Ectodermal cell (in vitro differentiated cells): ENCODE measurements around the gene DCDC2.
"Not testable (repeated sequence)": the region's sequence is repeated elsewhere in the genome, so short reads cannot be mapped to it uniquely, and the experiment has no call there.

Source experiments
- H3K27ac ChIP-seq: 2 replicates; pipeline ENCODE4 v1.7.0; 2013; ENCODE audit warnings: mild to moderate bottlenecking, low read depth, low read length; ENCODE audit not compliant: insufficient read depth, poor library complexity, severe bottlenecking
- H3K27me3 ChIP-seq: 2 replicates; pipeline ENCODE4 v1.7.0; 2013; ENCODE audit warnings: mild to moderate bottlenecking, low read length; ENCODE audit not compliant: insufficient read depth, control insufficient read depth, poor library complexity, severe bottlenecking
- H3K36me3 ChIP-seq: one replicate; pipeline ENCODE4 v1.7.0; 2013; ENCODE audit warnings: low read length; ENCODE audit not compliant: control insufficient read depth, insufficient read depth
- H3K4me1 ChIP-seq: one replicate; pipeline ENCODE4 v1.7.0; 2013; ENCODE audit warnings: low read length; ENCODE audit not compliant: control insufficient read depth, insufficient read depth
- H3K4me3 ChIP-seq: 2 replicates; pipeline ENCODE4 v1.7.0; 2013; ENCODE audit warnings: low read depth, low read length, control low read depth; ENCODE audit not compliant: insufficient read depth
- H3K9me3 ChIP-seq: 2 replicates; pipeline ENCODE4 v1.7.0; 2013; ENCODE audit warnings: mild to moderate bottlenecking, low read length, moderate library complexity; ENCODE audit not compliant: control insufficient read depth
- WGBS, 2 experiments: methylation state at CpG; one replicate each; pipeline ENCODE4 v1.1.7; 2013; ENCODE audit warnings: missing lambda C conversion rate in 2 of 2; 5-methylcytosine and 5-hydroxymethylcytosine counted together

The DCDC2 gene

GRCh38 chr6:24325978-24326377 lies 31.9 kb downstream of the DCDC2 start:
- H3K36me3 ChIP-seq: no peaks in the 10 kb centered on the region
- no peaks in the 10 kb centered on the region for H3K27me3 ChIP-seq
- no peaks in the 10 kb centered on the region for H3K9me3 ChIP-seq
- H3K27ac ChIP-seq: no peak overlapping the region
- 100% methylated on average over 1 of the region's 1 CpG; no CpG with 5 or more reads in 1 of the 2 experiments for WGBS, 2 experiments
- H3K4me3 ChIP-seq: no peak overlapping the region
- H3K4me1 ChIP-seq: no peaks in the 10 kb centered on the region

- H3K27ac ChIP-seq: no peak overlapping the region
- no peaks in the 10 kb centered on the region for H3K9me3 ChIP-seq
- H3K4me1 ChIP-seq: no peaks in the 10 kb centered on the region
- H3K4me3 ChIP-seq: no peak overlapping the region
- no peaks in the 10 kb centered on the region for H3K27me3 ChIP-seq
- no peaks in the 10 kb centered on the region for H3K36me3 ChIP-seq
- WGBS, 2 experiments: 87% methylated on average over 1 of the region's 1 CpG; no CpG with 5 or more reads in 1 of the 2 experiments
Measured at GRCh38 chr6:24324617-24325016, 33.2 kb downstream of the DCDC2 start.

GRCh38 chr6:24323632-24324337 lies 34.1 kb downstream of the DCDC2 start:
- Histone ChIP-seq H3K27ac (no peak overlapping the region), H3K4me1 (no peaks in the 10 kb centered on the region), H3K36me3 (no peaks in the 10 kb centered on the region), H3K4me3 (no peak overlapping the region), H3K9me3 (no peaks in the 10 kb centered on the region), H3K27me3 (no peaks in the 10 kb centered on the region)
- WGBS, 2 experiments: 13 to 35% methylated on average over 1 of the region's 1 CpG

GRCh38 chr6:24322924-24323323 lies 34.9 kb downstream of the DCDC2 start:
- 88 to 94% methylated on average over 3 of the region's 3 CpGs for WGBS, 2 experiments
- Histone ChIP-seq H3K36me3 (no peaks in the 10 kb centered on the region), H3K4me1 (no peaks in the 10 kb centered on the region), H3K4me3 (no peak overlapping the region), H3K9me3 (no peaks in the 10 kb centered on the region), H3K27ac (no peak overlapping the region), H3K27me3 (no peaks in the 10 kb centered on the region)

GRCh38 chr6:24322446-24322845 lies 35.4 kb downstream of the DCDC2 start:
- H3K9me3 ChIP-seq, H3K27me3 ChIP-seq, H3K27ac ChIP-seq, H3K4me1 ChIP-seq, H3K4me3 ChIP-seq, H3K36me3 ChIP-seq: not testable (repeated sequence)
- WGBS, 2 experiments: 85 to 91% methylated on average over 2 to 3 of the region's 3 CpGs

- WGBS, 2 experiments: 26 to 51% methylated on average over 2 to 4 of the region's 5 CpGs
- no peaks in the 10 kb centered on the region for H3K4me1 ChIP-seq
- H3K27me3 ChIP-seq: no peaks in the 10 kb centered on the region
- no peak overlapping the region for H3K4me3 ChIP-seq
- no peak overlapping the region for H3K27ac ChIP-seq
- no peaks in the 10 kb centered on the region for H3K9me3 ChIP-seq
- H3K36me3 ChIP-seq: no peaks in the 10 kb centered on the region
Measured at GRCh38 chr6:24321538-24322162, 36.2 kb downstream of the DCDC2 start.

- Histone ChIP-seq H3K27ac (no peak overlapping the region), H3K9me3 (no peaks in the 10 kb centered on the region), H3K4me3 (no peak overlapping the region), H3K4me1 (peaks cover 6% of the 10 kb centered on the region), H3K36me3 (no peaks in the 10 kb centered on the region), H3K27me3 (no peaks in the 10 kb centered on the region)
- 73 to 78% methylated on average over 6 of the region's 6 CpGs for WGBS, 2 experiments
Measured at GRCh38 chr6:24313251-24314141, 44.4 kb downstream of the DCDC2 start.

- not testable (repeated sequence) for H3K27me3 ChIP-seq, H3K36me3 ChIP-seq, H3K4me1 ChIP-seq, H3K9me3 ChIP-seq, H3K4me3 ChIP-seq, H3K27ac ChIP-seq
- 90 to 93% methylated on average over 4 of the region's 4 CpGs for WGBS, 2 experiments
Measured at GRCh38 chr6:24311775-24312174, 46.1 kb downstream of the DCDC2 start.

- no peaks in the 10 kb centered on the region for H3K36me3 ChIP-seq
- no peaks in the 10 kb centered on the region for H3K4me1 ChIP-seq
- H3K4me3 ChIP-seq: no peak overlapping the region
- WGBS, 2 experiments: 8 to 33% methylated on average over 1 of the region's 1 CpG
- H3K27me3 ChIP-seq: no peaks in the 10 kb centered on the region
- no peak overlapping the region for H3K27ac ChIP-seq
- no peaks in the 10 kb centered on the region for H3K9me3 ChIP-seq
Measured at GRCh38 chr6:24307881-24308280, 50.0 kb downstream of the DCDC2 start.

- no CpG with 5 or more reads among the region's 1 CpG for WGBS, 2 experiments
- Histone ChIP-seq H3K36me3 (no peaks in the 10 kb centered on the region), H3K4me3 (no peak overlapping the region), H3K9me3 (no peaks in the 10 kb centered on the region), H3K27ac (no peak overlapping the region), H3K27me3 (no peaks in the 10 kb centered on the region), H3K4me1 (no peaks in the 10 kb centered on the region)
Measured at GRCh38 chr6:24306936-24307335, 50.9 kb downstream of the DCDC2 start.
